Left forelimb (tissue), 1 donor: ENCODE measurements around the gene VPS54.

ENCODE experiments used
- DNase-seq: peaks from one replicate; pipeline ENCODE4 v3.0.0-alpha.2; 2018; ENCODE audit warnings: low spot score

The VPS54 gene

GRCh38 chr2:63842149-63843061, 176.8 kb downstream of the VPS54 start:
- no peak for DNase-seq
